Keratinocyte (primary cell): Measurements from ENCODE around the gene MROH7. TPM values are rescaled to one million over a fixed set of nuclear protein-coding genes. Genes with fewer than 3 reads are reported as not detected.

Source experiments
- DNase-seq: peaks from one replicate; pipeline ENCODE4 v3.0.0-alpha.2; 2011; ENCODE audit warnings: low read depth, missing footprints, low spot score
- FAIRE-seq: peaks from 2 replicates; lab custom pipeline; 2011; peaks lifted over from hg19 to GRCh38; lab: Jason Lieb, UNC
- H2AFZ ChIP-seq: 2 replicates; pipeline ENCODE4 v1.6.0; 2012; ENCODE audit warnings: low read length, control low read depth, inconsistent platforms; ENCODE audit not compliant: control insufficient read depth
- H3K27ac ChIP-seq: 2 replicates; pipeline ENCODE4 v1.5.1; 2011; ENCODE audit warnings: low read length; ENCODE audit not compliant: control insufficient read depth, insufficient read depth
- H3K27me3 ChIP-seq: 3 replicates; pipeline ENCODE4 v1.6.0; 2011; ENCODE audit warnings: low read length; ENCODE audit not compliant: control insufficient read depth, insufficient read depth; ENCODE audit errors: extremely low read depth
- H3K36me3 ChIP-seq, 2 experiments: 2 replicates in 1 of 2; 3 replicates in 1 of 2; pipeline ENCODE4 v1.5.1; 2011; ENCODE audit warnings: low read length in 2 of 2, mild to moderate bottlenecking in 1 of 2; ENCODE audit not compliant: control insufficient read depth in 2 of 2, insufficient read depth in 2 of 2; ENCODE audit errors: extremely low read depth in 1 of 2
- H3K4me1 ChIP-seq: 3 replicates; pipeline ENCODE4 v1.5.1; 2011; ENCODE audit warnings: low read length; ENCODE audit not compliant: control insufficient read depth, insufficient read depth; ENCODE audit errors: extremely low read depth
- H3K4me2 ChIP-seq: 3 replicates; pipeline ENCODE4 v1.6.0; 2011; ENCODE audit warnings: low read depth, low read length; ENCODE audit not compliant: control insufficient read depth, insufficient read depth; ENCODE audit errors: extremely low read depth
- H3K4me3 ChIP-seq, 3 experiments: fragments of 200-600 bp in 1 of 3; sonication (generic) in 1 of 3; 2 replicates in 2 of 3; 3 replicates in 1 of 3; pipeline ENCODE4 v1.5.1; 2011 to 2016; ENCODE audit warnings: low read length in 3 of 3, mild to moderate bottlenecking in 3 of 3, control low read depth in 2 of 3, inconsistent platforms in 1 of 3, low read depth in 1 of 3, mixed read lengths in 1 of 3, mixed run types in 1 of 3, moderate library complexity in 1 of 3; ENCODE audit not compliant: control insufficient read depth in 2 of 3, insufficient read depth in 2 of 3; ENCODE audit errors: extremely low read depth in 1 of 3
- H3K79me2 ChIP-seq: 2 replicates; pipeline ENCODE4 v1.6.0; 2012; ENCODE audit warnings: low read length; ENCODE audit not compliant: control insufficient read depth, insufficient read depth
- H3K9ac ChIP-seq: 3 replicates; pipeline ENCODE4 v1.6.0; 2011; ENCODE audit warnings: low read length; ENCODE audit not compliant: control insufficient read depth, insufficient read depth; ENCODE audit errors: extremely low read depth
- H3K9me1 ChIP-seq: 3 replicates; pipeline ENCODE4 v1.6.0; 2011; ENCODE audit warnings: low read length; ENCODE audit not compliant: control insufficient read depth, insufficient read depth; ENCODE audit errors: extremely low read depth
- H3K9me3 ChIP-seq: 2 replicates; pipeline ENCODE4 v1.5.1; 2012; ENCODE audit warnings: low read depth, low read length; ENCODE audit not compliant: control insufficient read depth
- H4K20me1 ChIP-seq: 3 replicates; pipeline ENCODE4 v1.6.0; 2011; ENCODE audit warnings: low read length; ENCODE audit not compliant: control insufficient read depth, insufficient read depth; ENCODE audit errors: extremely low read depth
- EZH2 ChIP-seq: IDR thresholded peaks from one replicate; pipeline ENCODE4 v1.6.1; 2012; ENCODE audit warnings: inconsistent platforms, mild to moderate bottlenecking, low read length, moderate library complexity
- dilution Hi-C: fragments of 300-500 bp; cut with MboI; formaldehyde crosslinking; loops from one replicate; pipeline ENCODE4 v1.7.0; 2020; ENCODE audit warnings: low sequenced_read_pairs; ENCODE audit not compliant: extremely low pct_ligation_motif_present
- polyA plus RNA-seq, 5 experiments: library from polyadenylated mRNA; depleted of rRNA in 3 of 5; stranded (reverse) in 3 of 5; stranded (forward) in 1 of 5; unstranded in 1 of 5; fragments of >200 nt; gene quantifications; 1 replicate in 1 of 5; 2 replicates in 3 of 5; 3 replicates in 1 of 5; pipeline versions ENCODE4 v1.2.1 to v1.2.3, GENCODE V29; 2011 to 2012; ENCODE audit warnings: missing spikeins in 2 of 5, low read depth in 1 of 5, low replicate concordance in 1 of 5
- TF ChIP-seq, protein P1 (sequence below), 3 experiments: IDR thresholded peaks in 1 of 3; conservative IDR thresholded peaks in 1 of 3; optimal IDR thresholded peaks in 1 of 3; 2 replicates in 2 of 3; 3 replicates in 1 of 3; pipeline versions ENCODE3 to v1.5.1; 2011; ENCODE audit warnings: low read length in 3 of 3, mild to moderate bottlenecking in 3 of 3, moderate library complexity in 2 of 3, control low read depth in 1 of 3, inconsistent platforms in 1 of 3; ENCODE audit not compliant: insufficient read depth in 2 of 3; ENCODE audit errors: extremely low read depth in 1 of 3

The MROH7 gene
- polyA plus RNA-seq, 1 donor (not counting 4 experiments of a cell fraction or from before 2014, with no cell fraction given): not detected

DNA sequence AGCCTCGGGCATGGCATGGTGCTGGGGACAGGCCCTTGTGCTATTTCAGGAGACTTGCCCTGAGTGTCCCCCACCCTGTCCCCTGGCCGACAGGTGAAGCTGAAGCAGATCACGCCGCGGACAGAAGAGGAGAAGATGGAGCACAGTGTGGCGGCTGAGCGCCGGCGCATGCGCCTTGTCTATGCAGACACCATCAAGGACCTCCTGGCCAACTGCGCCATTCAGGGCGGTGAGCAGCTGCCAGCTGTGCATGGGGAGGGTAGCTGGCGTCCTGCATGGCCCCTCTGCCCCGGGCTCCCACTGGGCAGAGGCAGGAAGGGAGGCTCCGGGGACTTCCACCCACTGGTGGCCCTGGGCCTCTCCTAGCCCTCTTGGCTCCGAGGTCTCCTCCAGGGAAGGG, 47.1 kb upstream of the MROH7 start:
- dilution Hi-C loops: no loop called here
- no peak overlapping the region for H3K9ac ChIP-seq

DNA sequence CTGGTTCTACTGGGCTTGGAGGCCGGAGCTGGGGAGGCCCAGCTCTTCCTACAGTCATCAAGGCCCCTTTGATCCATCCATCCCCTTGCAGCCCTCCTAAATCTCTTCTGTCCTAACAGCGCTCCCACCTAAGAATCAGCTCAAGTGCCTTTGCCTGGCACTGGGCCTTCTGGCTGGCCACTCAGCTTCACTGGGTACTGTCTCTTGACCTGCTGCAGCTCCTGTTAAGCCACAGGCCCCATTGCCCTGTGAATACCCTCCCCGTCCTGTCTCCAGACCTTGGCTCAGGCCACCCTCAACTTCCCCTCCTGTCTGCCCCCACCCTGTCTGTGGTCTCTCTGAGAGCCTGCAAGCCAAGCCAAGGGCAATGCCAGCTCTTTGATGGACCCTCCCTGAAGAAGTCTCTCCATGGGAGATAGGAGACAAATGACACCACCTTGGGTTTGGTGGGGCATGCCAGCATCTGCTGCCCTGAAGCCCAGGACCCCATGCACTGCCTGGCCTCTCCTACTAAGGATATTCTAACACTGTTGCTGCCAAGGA, 45.6 kb upstream of the MROH7 start:
- Histone ChIP-seq H3K9me1 (no peaks in the 10 kb centered on the region), H4K20me1 (no peaks in the 10 kb centered on the region), H3K36me3 (no peaks in the 10 kb centered on the region), H3K4me1 (no peaks in the 10 kb centered on the region), H3K4me3 (no peak overlapping the region), H3K79me2 (no peaks in the 10 kb centered on the region), H3K9ac (no peak overlapping the region), H2AFZ (no peak overlapping the region), H3K4me2 (no peak overlapping the region), H3K9me3 (no peaks in the 10 kb centered on the region), H3K27me3 (no peaks in the 10 kb centered on the region), H3K27ac (no peak overlapping the region)
- dilution Hi-C loops: no loop called here
- TF ChIP-seq, protein P1, sequence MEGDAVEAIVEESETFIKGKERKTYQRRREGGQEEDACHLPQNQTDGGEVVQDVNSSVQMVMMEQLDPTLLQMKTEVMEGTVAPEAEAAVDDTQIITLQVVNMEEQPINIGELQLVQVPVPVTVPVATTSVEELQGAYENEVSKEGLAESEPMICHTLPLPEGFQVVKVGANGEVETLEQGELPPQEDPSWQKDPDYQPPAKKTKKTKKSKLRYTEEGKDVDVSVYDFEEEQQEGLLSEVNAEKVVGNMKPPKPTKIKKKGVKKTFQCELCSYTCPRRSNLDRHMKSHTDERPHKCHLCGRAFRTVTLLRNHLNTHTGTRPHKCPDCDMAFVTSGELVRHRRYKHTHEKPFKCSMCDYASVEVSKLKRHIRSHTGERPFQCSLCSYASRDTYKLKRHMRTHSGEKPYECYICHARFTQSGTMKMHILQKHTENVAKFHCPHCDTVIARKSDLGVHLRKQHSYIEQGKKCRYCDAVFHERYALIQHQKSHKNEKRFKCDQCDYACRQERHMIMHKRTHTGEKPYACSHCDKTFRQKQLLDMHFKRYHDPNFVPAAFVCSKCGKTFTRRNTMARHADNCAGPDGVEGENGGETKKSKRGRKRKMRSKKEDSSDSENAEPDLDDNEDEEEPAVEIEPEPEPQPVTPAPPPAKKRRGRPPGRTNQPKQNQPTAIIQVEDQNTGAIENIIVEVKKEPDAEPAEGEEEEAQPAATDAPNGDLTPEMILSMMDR (optimal IDR thresholded peaks at IDR 0.05 in 1 of 3, IDR thresholded peaks at IDR 0.05 in 1 of 3, conservative IDR thresholded peaks at IDR 0.05 in 1 of 3; ENCODE audit: extremely low read depth in 1 of 3, insufficient read depth in 2 of 3, low read length in 3 of 3): no peak
- no peak for TF ChIP-seq EZH2
- no peak for FAIRE-seq
- DNase-seq: no peak

More for the DNA sequence above, 47.1 kb upstream of the MROH7 start:
- no peaks in the 10 kb centered on the region for H3K36me3 ChIP-seq
- DNase-seq: no peak
- no peaks in the 10 kb centered on the region for H4K20me1 ChIP-seq
- no peak for FAIRE-seq
- no peaks in the 10 kb centered on the region for H3K27me3 ChIP-seq
- H3K9me3 ChIP-seq: no peaks in the 10 kb centered on the region
- H3K4me1 ChIP-seq: no peaks in the 10 kb centered on the region
- H3K27ac ChIP-seq: no peak overlapping the region
- no peak overlapping the region for H2AFZ ChIP-seq
- no peak for TF ChIP-seq EZH2
- TF ChIP-seq, protein P1 (optimal IDR thresholded peaks at IDR 0.05 in 1 of 3, IDR thresholded peaks at IDR 0.05 in 1 of 3, conservative IDR thresholded peaks at IDR 0.05 in 1 of 3; ENCODE audit: extremely low read depth in 1 of 3, insufficient read depth in 2 of 3, low read length in 3 of 3): no peak
- no peak overlapping the region for H3K4me2 ChIP-seq
- no peaks in the 10 kb centered on the region for H3K79me2 ChIP-seq
- H3K4me3 ChIP-seq: no peak overlapping the region
- no peaks in the 10 kb centered on the region for H3K9me1 ChIP-seq
